T-helper 1 cell treated with Interleukin-12 subunit alpha and Interleukin-12 subunit beta and Interleukin-4 antibody, amounts not matched to agents 30 ng/mL and 1 ng/mL, for 36 hours (primary cell): ENCODE data around the gene FRMD4A. TPM values are rescaled to one million over a fixed set of nuclear protein-coding genes. Genes with fewer than 3 reads are reported as not detected.
"Not testable (repeated sequence)": the region's sequence is repeated elsewhere in the genome, so short reads cannot be mapped to it uniquely, and the experiment has no call there.

ENCODE experiments used
- intact Hi-C: fragments of 100-400 bp; cut with micrococcal nuclease; formaldehyde crosslinking; loops from one replicate; pipeline ENCODE4 v1.15.1; 2024
- total RNA-seq: library from RNA; stranded (reverse); gene quantifications from 2 replicates; pipeline ENCODE4 v1.2.3, GENCODE V29; 2022

FRMD4A gene
- total RNA-seq, 1 donor from 2014 or later, result 0.02 TPM

DNA sequence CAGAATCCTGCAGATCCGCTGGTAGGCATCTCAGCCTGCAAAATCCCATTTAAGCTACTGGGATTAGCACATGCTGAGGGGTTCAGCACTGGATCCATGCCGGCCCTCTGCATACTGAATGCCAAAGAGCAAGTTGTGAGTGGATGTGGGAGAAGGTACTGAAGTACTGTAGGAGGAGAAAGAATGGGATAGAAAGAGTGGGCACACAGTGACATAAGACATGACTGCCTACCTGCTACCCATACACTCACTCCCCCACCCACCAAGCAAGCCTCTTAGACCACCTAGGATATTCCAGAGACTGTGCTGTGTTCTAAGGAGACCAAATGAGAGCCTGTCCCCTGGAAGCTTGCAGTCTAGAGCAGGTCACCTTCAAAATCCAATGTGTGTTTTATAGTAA lies 215.9 kb downstream of the FRMD4A start:
- intact Hi-C loops, result no loop called here

- intact Hi-C loops, result no loop called here
Observed at GRCh38 chr10:14112056-14112455, 218.7 kb downstream of the FRMD4A start.

DNA sequence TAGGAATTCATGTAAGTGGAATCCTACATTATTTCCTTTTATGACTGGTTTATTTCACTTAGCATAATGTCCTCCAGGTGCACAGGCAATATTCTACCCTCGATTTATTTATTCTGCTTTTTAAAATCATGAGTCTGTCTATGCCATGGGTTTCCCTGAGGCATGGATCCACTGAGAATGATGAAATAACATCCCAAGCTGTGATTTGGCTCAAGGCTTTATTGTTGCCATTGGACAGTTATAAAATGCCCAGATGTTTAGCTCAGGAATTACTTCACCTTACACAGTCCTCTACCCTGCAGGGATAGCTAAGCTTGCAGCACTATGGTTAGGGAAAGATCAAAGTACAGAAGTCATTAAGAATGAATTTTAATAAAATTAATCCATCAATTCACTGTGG lies 219.5 kb downstream of the FRMD4A start:
- intact Hi-C loops, result no loop called here

DNA sequence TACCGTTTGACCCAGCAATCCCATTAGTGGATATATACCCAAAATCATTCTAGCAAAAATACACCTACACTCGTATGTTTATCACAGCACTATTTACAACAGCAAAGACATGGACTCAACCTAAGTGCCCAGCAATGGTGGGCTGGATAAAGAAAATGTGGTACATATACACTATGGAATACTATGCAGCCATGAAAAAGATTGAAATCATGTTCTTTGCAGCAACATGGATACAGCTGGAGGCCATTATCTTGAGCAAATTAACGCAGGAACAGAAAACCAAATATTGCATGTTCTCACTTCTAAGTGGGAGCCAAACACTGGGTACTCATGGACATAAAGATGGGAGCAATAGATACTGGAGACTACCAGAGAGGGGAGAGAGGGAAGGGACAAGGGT lies 223.9 kb downstream of the FRMD4A start:
- intact Hi-C loops, result no loop called here

GRCh38 chr10:14102056-14102455 lies 228.7 kb downstream of the FRMD4A start:
- intact Hi-C loops, result no loop called here

- intact Hi-C loops, result no loop called here
Observed at GRCh38 chr10:14099885-14100284, 230.8 kb downstream of the FRMD4A start.

DNA sequence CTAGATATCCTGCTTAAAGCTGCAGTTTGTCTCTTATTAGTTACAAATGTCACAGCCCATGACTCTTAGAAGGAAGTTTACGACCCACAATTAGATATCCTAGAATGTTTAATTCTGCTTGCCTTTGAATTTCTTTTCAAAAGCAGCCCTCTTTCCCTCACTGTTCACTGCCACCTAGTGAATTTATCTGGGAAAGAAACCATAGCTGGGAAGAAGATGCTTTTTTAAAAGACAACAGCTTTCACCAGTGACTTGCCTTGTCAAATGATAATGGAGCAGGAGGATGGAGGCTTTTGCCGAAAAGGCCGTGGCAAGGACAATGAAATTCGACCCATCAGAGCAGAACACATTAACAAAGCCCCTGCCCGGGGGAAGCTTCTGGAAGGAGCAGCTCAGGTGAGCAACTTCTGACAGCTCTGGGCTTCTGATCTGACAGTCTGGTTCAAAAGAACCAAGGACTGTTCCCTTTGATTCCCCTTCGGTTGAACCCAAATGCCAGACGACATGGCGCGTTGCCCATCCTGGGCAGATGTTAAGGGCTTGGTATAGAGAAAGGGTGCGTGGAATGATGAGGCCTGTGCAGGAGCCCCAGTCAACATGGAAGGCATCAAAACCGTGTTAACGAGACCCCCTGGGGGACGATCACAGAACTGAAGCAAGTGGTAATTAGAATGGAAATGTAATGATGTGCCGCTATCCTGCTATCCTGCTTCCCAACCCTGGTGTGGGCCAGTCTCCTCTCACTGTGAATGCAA lies 236.8 kb downstream of the FRMD4A start:
- intact Hi-C loops, result no loop called here

DNA sequence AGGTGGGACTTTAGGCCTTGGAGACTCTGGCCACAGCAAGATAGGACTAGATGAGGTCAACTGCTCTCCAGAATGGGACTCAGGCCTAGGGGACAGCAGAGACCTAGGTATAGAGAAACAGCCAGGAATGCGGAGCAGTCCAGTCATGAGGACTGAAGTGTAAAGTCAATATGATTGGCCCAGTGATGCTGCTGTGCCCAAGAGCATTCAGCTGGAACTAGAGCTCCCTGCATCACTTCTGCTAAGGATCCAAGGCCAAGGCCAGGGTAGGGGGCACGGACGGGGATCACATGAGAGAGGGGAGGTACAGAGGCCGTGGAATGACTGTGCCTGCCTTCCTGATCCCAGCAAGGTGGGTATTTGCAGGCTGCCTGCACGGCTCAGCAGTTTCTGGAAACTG lies 237.9 kb downstream of the FRMD4A start:
- intact Hi-C loops, result no loop called here

GRCh38 chr10:14089556-14090292 lies 241.0 kb downstream of the FRMD4A start:
- intact Hi-C loops, result no loop called here

GRCh38 chr10:14087566-14087965 lies 243.2 kb downstream of the FRMD4A start:
- intact Hi-C loops, result no loop called here

DNA sequence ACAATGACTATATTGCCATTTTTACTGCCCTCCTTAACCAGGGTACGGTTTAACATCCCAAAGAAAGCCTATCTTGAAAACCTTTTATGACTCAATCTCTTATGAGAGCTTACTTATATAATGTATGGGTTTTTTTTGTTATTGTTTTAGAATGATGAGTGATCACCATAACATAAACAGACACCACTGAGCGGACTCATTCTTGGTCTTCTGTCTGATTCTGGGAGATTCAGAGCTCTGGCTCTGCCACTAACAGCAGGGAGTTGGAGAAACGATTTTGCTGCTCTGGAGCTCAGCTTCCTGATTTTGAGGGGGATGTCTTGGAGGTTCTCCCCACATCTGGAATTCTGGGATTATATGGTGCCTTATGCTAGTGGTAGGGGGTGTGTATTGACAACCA lies 244.1 kb downstream of the FRMD4A start:
- intact Hi-C loops, result no loop called here

DNA sequence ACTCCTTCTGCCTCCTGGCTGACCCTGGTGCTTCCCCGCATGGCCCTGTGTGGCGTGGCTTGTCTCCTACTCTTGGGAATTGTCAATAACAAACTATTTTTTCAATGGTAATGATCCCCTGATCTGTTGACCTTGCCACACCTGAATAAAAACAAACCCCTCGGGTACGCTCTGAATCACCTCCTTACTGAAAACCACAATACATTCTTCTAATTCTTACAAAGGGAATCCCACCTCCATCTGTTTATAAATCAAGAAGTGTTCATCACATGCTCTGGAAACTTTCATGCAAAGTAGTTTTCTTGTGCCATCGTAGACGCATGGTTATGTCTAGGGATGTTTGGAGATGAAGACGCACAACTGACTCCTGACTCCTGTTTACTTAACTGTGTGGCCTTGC lies 245.8 kb downstream of the FRMD4A start:
- intact Hi-C loops, result no loop called here

DNA sequence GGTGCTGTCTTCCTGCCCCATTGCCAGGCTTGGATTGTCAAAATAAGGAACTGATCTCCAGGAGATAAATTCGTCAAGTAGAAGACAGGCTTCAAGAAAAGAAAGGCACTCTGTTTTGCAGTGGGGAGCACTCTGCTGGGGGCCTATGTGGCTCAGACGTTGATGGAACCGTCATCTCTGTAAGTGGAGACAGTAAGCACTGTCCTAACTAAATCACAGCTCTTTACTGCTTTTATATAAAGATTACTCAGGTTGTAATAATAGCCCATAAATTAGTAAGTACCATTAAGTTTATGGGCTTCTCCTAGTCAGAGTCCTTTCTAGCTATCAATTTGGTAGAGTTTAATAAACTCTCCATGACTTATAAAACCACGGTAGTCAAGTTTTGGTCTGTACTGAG lies 249.9 kb downstream of the FRMD4A start:
- intact Hi-C loops, result no loop called here

GRCh38 chr10:14077430-14077829 lies 253.3 kb downstream of the FRMD4A start:
- intact Hi-C loops, result no loop called here

GRCh38 chr10:14074062-14074884 lies 256.5 kb downstream of the FRMD4A start:
- intact Hi-C loops, result no loop called here

GRCh38 chr10:14072541-14072940 lies 258.2 kb downstream of the FRMD4A start:
- intact Hi-C loops, result no loop called here

DNA sequence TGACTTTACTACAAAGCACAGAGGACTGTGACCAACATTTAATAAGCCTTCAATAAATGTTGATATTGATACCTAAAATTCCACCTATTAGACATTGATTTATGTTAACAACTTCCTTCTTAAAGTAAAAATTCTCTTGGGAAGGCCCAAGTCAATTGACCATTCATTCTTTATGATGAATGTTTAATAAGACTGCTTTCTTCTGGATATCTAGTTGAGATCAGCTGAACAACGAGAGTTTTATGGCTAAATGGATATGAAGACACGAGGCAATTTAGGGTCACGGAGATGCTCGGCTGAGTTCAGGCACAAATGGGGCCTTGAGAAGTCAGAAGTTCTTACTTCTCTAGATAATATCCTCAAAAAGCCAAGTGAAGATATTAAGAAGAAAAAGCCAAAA lies 258.8 kb downstream of the FRMD4A start:
- intact Hi-C loops, result no loop called here

DNA sequence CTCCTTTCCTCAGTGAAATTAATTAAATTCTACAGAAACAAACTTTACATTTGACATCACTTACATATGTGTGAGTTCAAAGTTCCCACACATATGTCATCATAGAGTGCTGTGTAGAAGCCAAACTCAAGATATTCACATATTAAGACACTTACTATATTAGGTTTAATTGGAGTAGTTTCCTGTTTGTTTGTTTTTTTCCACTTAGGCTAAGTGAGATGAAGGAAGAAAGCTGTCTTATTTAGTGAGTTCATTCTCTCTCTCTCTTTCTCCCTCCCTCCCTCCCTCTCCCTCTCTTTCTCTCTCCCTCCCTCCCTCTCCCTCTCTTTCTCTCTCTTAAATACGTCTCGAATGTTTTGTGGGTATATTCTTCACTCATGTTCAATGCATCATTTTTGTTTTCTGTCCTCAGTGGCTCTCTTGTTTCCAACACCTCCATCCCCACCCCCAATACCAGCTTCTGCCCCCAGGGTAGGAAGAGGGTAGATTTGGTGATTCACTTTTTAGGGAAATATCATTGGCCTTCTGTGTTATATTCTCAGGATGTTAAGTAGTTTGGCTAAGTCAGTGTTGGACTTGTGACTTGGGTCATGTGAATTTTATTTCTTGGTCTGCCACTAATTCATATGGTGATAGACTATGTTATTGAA lies 262.0 kb downstream of the FRMD4A start:
- intact Hi-C loops, result no loop called here

DNA sequence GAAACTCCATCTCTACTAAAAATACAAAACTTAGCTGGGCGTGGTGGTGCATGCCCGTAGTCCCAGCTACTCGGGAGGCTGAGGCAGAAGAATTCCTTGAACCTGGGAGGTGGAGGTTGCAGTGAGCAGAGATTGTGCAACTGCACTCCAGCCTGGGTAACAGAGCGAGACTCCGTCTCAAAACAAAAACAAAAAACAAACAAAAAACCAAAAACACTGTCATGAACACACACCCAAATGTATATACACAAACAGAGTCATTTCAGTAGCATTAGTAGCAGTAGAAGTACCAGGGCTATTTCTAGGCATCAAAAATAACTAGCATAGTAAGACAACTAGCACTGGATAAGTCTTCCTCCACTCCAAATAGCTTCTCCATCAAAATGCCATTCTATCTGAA lies 263.1 kb downstream of the FRMD4A start:
- intact Hi-C loops, result not testable (repeated sequence)

GRCh38 chr10:14066106-14066505 lies 264.6 kb downstream of the FRMD4A start:
- intact Hi-C loops, result no loop called here

GRCh38 chr10:14063531-14064285 lies 267.0 kb downstream of the FRMD4A start:
- intact Hi-C loops, result no loop called here
